ENCODE data around the gene ULK4. TPM values are rescaled to one million over a fixed set of nuclear protein-coding genes. Genes with fewer than 3 reads are reported as not detected.

The ULK4 gene
- 3.7 and 5.9 TPM in 2 replicates for total RNA-seq

GRCh38 chr3:41961751-41962679 lies at the start of gene ULK4:
TSS of gene ULK4 (minus strand) at chr3:41962103. CDS start at chr3:41954759, 7,344 bp downstream.

GRCh38 chr3:41198950-41199865 lies 762.7 kb downstream of the ULK4 start, which contains the start of gene CTNNB1:
TSS of gene CTNNB1 (plus strand) at chr3:41199505. CDS start at chr3:41224069, 24,564 bp downstream.

Other genes starting within 250 kb of the ULK4 start
- gene TRAK1, start 129.3 kb upstream of the ULK4 start, total RNA-seq: 24.5 and 41.7 TPM in 2 replicates

Measured in airway epithelial cell (primary cell).